ENCODE measurements around the gene PSMD3.
"Not testable (repeated sequence)": the region's sequence is repeated elsewhere in the genome, so short reads cannot be mapped to it uniquely, and the experiment has no call there.

PSMD3 gene

GRCh38 chr17:39997543-39997942 is 16.9 kb downstream of the PSMD3 start:
- no peak for TF ChIP-seq CTCF (IDR thresholded peaks at IDR 0.05; ENCODE audit: low read depth, low read length)
- no peak overlapping the region for H3K4me3 ChIP-seq (ENCODE audit: low read depth, low read length)

GRCh38 chr17:39999067-39999466 is 18.5 kb downstream of the PSMD3 start:
- H3K4me3 ChIP-seq (ENCODE audit: low read depth, low read length) = no peak overlapping the region

GRCh38 chr17:40000161-40000560 is 19.6 kb downstream of the PSMD3 start:
- TF ChIP-seq CTCF (IDR thresholded peaks at IDR 0.05; ENCODE audit: low read depth, low read length) = no peak
- no peak overlapping the region for H3K4me3 ChIP-seq (ENCODE audit: low read depth, low read length)

More at GRCh38 chr17:39999067-39999466, 18.5 kb downstream of the PSMD3 start:
- no peak for TF ChIP-seq CTCF (IDR thresholded peaks at IDR 0.05; ENCODE audit: low read depth, low read length)

- H3K4me3 ChIP-seq (ENCODE audit: low read depth, low read length) = not testable (repeated sequence)
These were observed 20.7 kb downstream of the PSMD3 start for GRCh38 chr17:40001335-40001734.

- no peak overlapping the region for H3K4me3 ChIP-seq (ENCODE audit: low read depth, low read length)
- TF ChIP-seq CTCF (IDR thresholded peaks at IDR 0.05; ENCODE audit: low read depth, low read length) = no peak
These were observed 23.5 kb downstream of the PSMD3 start for GRCh38 chr17:40004072-40004471.

GRCh38 chr17:40004712-40005111 is 24.1 kb downstream of the PSMD3 start:
- TF ChIP-seq CTCF (IDR thresholded peaks at IDR 0.05; ENCODE audit: low read depth, low read length) = no peak
- no peak overlapping the region for H3K4me3 ChIP-seq (ENCODE audit: low read depth, low read length)

- no peak overlapping the region for H3K4me3 ChIP-seq (ENCODE audit: low read depth, low read length)
- no peak for TF ChIP-seq CTCF (IDR thresholded peaks at IDR 0.05; ENCODE audit: low read depth, low read length)
These were observed 24.9 kb downstream of the PSMD3 start for GRCh38 chr17:40005520-40005919.

- not testable (repeated sequence) for H3K4me3 ChIP-seq (ENCODE audit: low read depth, low read length)
These were observed 30.4 kb downstream of the PSMD3 start for GRCh38 chr17:40010946-40011500.

GRCh38 chr17:40012017-40012647 is 31.5 kb downstream of the PSMD3 start:
- not testable (repeated sequence) for H3K4me3 ChIP-seq (ENCODE audit: low read depth, low read length)
